IgD-negative memory B cell (primary cell): Measurements from ENCODE around the gene UNC93B1. TPM values are rescaled to one million over a fixed set of nuclear protein-coding genes. Genes with fewer than 3 reads are reported as not detected.

Experiments
- H3K27ac Mint-ChIP-seq, 3 donors: one replicate each; pipeline ENCODE4 v1.8.0; 2020 to 2022; ENCODE audit warnings: mild to moderate bottlenecking in 3 of 3, mixed read lengths in 3 of 3, moderate library complexity in 1 of 3
- H3K27me3 Mint-ChIP-seq: one replicate; pipeline ENCODE4 v1.8.0; 2021; ENCODE audit warnings: mixed read lengths
- H3K36me3 Mint-ChIP-seq: one replicate; pipeline ENCODE4 v1.8.0; 2020; ENCODE audit warnings: mild to moderate bottlenecking, mixed read lengths
- H3K4me1 Mint-ChIP-seq, 3 donors: one replicate each; pipeline ENCODE4 v1.8.0; 2020 to 2022; ENCODE audit warnings: mixed read lengths in 3 of 3, mild to moderate bottlenecking in 1 of 3
- H3K4me3 Mint-ChIP-seq, 4 donors: one replicate each; pipeline ENCODE4 v1.8.0; 2020 to 2022; ENCODE audit warnings: mild to moderate bottlenecking in 4 of 4, mixed read lengths in 4 of 4, moderate library complexity in 3 of 4
- H3K9me3 Mint-ChIP-seq, 3 donors: one replicate each; pipeline ENCODE4 v1.8.0; 2020 to 2021; ENCODE audit warnings: mixed read lengths in 3 of 3, mild to moderate bottlenecking in 1 of 3
- polyA plus RNA-seq: library from polyadenylated mRNA; unstranded; fragments of 300-500 nt; fragmentation: Illumina TruSeq; gene quantifications from one replicate; pipeline ENCODE4 v1.2.3, GENCODE V29; 2021

Gene UNC93B1
- polyA plus RNA-seq, 1 donor from 2014 or later, result 140 TPM

DNA sequence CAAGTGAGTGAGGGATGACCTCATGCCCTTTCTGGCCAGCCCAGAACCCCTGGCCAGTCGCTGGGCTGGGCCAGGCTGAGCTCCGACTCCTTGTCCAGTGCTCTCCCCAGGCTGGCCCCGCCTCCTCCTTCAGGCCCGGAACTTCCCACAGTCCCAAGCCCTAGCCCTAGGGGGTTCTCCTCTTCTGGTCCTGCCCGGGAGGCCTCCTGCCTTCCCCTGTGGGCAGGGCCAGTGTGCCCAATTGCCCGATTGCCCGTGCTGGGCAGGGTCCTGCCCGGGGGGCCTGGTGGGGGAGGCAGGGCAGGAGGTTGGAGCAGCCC lies 39.1 kb upstream of the UNC93B1 start:
- H3K27me3 Mint-ChIP-seq, result no peaks in the 10 kb centered on the region
- no peaks in the 10 kb centered on the region for H3K9me3 Mint-ChIP-seq
- H3K36me3 Mint-ChIP-seq, result no peaks in the 10 kb centered on the region
- no peak overlapping the region for H3K4me3 Mint-ChIP-seq
- peaks cover 1 to 5% (median 5%) of the 10 kb centered on the region in 3 donors for H3K4me1 Mint-ChIP-seq
- no peak overlapping the region for H3K27ac Mint-ChIP-seq

DNA sequence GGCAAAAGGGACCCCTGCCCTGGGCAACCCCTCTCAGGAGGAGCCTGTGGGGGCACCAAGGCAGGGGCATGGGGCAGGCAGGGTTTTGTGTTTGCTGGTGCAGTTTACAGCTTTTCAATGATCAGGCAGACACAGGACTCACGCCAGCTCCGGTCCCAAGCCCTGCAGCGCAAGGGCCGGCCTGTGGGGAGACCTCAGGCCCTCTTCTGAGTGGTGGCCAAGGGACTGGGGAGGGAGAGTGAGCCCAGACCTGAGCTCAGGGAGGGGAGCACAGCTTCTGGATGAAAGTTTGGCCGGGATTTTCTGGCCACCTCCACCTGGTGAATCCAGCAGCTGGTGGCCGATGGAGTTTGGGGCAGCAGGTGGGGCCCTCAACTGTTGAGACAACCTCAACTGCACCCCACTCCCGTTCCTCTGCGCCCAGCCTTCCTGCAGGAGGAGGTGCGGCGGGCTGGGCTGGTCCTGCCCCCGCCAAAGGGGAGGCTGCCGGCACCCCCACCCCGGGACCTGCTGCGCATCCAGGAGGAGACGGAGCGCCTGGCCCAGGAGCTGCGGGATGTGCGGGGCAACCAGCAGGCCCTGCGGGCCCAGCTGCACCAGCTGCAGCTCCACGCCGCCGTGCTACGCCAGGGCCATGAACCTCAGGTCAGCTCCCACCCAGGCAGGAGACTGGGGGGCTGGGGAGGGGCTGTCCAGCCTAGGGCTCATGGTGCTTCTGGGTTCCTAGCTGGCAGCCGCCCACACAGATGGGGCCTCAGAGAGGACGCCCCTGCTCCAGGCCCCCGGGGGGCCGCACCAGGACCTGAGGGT lies 38.5 kb upstream of the UNC93B1 start:
- Mint-ChIP-seq H3K9me3 (no peaks in the 10 kb centered on the region), H3K4me3 (no peak overlapping the region), H3K4me1 (peaks cover 3 to 6% (median 5%) of the 10 kb centered on the region in 3 donors), H3K27me3 (no peaks in the 10 kb centered on the region), H3K27ac (no peak overlapping the region), H3K36me3 (no peaks in the 10 kb centered on the region)

DNA sequence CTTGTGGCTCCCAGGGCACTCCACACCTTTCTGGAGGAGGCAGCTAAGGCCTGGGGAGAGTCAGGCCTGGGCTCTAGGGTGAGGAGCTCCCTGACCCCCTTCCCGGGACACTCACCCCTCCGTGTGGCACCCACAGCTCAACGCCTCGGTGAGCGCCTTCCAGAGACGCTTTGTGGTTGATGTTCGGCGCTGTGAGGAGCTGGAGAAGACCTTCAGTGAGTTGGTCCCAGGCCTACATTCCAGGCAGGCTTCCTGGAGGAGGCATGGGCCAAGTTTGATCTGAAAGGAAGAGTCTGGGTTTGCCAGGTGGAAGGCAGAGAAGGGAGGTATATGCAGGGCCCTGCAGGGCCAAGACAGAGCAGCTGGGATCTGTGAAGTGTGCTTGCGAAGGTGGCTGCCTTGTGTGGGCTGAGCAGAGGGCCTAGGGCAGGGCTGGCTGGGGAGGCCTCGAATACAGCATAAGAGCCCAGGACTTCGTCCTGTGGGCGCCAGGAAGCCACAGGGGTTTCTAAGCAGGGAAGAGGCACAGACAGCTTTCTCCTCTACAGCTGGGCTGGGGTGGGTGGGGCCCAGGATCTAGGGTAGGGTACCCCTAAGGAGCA lies 37.8 kb upstream of the UNC93B1 start:
- Mint-ChIP-seq H3K4me3 (peak overlapping the region in 3 of 4 donors; percentile 65 to 72 (median 67)), H3K9me3 (no peaks in the 10 kb centered on the region), H3K4me1 (peaks cover 5 to 10% (median 10%) of the 10 kb centered on the region in 3 donors), H3K36me3 (no peaks in the 10 kb centered on the region), H3K27ac (peak overlapping the region in 2 of 3 donors; percentile 31 to 48), H3K27me3 (no peaks in the 10 kb centered on the region)

DNA sequence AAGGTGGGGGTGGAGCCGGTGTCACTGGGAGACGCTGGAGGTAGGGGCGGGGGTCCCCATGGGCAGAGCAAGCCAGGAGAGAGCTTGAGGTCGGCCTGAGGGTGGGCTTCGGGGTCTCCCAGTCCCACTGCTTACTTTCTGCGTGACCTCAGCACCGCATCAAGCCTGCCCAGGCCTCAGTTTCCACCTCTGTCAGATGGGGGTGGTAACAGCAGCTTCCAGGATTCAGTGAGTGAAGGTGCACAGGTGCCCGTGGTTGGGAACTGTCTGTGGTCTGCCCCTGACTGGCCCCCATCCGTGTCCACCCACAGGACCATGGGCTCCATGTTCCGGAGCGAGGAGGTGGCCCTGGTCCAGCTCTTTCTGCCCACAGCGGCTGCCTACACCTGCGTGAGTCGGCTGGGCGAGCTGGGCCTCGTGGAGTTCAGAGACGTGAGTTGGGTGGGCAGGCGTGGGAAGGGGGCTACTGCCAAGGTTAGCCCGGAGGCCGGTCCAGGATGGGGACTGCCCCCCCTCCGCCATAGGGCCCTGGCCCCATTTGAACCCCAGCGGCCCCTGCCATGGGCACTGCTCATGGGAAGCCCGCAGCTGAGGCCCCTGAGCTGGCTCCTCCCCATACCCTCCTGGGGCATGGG lies 37.2 kb upstream of the UNC93B1 start:
- Mint-ChIP-seq H3K36me3 (no peaks in the 10 kb centered on the region), H3K4me3 (peak overlapping the region; percentile 87 to 98 (median 96)), H3K27me3 (no peaks in the 10 kb centered on the region), H3K9me3 (no peaks in the 10 kb centered on the region), H3K27ac (peak overlapping the region; percentile 90 to 98 (median 91)), H3K4me1 (peaks cover 5 to 11% (median 11%) of the 10 kb centered on the region in 3 donors)

DNA sequence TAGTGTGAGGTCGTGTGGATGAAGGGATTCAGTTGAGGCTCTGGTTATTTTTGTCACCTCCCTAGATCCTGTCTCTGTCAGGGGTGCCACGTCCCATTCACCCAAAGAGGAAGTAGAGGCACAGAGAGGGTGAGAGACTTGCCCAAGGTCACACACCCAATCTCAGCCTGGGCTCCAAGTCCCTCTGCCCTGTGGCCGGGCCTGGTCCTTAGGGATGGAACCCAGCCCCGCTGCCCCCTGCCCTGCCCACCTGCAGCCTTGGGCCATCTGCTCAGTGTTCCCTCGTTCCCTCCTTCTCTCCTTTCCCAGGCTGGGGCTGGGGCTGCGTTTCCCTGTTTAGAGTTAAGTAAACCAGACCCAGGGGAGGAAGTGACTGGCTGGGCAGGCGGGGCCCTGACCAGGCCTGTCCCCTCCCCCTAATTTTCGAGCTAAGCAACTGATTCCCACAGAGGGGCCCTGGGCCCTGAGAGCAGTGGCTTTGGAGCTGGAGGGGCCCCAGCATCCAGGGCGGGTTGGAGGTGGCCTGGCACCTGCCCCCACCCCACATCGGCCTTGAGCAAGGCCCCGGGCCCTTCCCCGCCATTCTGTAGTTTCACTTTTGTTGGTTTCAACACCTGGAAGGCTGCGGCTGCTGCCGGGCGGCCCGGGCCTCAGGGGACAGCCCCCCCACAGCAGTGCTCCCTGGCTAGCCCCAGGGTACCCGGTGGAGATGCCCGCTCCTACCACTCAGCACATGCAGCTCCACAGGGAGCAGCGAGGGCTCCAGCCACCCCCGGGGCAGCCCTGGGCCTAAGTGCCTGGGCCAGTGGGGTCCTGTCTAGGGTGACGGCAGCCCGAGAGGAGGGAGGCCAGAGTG lies 36.4 kb upstream of the UNC93B1 start:
- H3K9me3 Mint-ChIP-seq, result no peaks in the 10 kb centered on the region

DNA sequence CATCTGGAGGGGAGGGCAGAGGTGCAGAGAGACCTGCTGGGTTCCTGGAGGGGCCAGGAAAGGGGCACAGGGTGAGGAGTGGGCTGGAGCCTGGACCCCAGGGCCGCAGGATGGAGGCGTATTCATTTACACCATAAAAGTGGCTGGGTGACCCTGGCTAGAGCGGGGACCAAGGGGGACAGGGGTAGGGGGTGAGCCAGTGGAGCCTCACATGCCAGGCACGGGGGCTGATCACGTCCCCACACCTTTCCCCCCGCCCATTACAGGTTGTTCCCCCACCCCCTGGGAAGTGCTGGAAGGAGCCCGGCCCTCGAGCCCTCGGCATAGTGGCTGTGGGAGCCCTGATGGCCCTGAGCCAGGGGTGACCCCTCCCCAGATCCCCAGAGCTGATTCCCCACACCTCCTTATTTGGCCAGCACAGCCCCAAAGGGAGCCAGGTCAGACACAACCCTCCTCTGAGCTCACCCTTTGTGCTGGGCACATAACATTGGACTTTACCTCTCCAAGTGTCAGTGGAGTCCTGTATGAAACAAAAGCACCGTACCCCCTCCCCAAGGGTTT lies 35.7 kb upstream of the UNC93B1 start:
- no peaks in the 10 kb centered on the region for H3K9me3 Mint-ChIP-seq
- H3K36me3 Mint-ChIP-seq, result no peaks in the 10 kb centered on the region
- no peaks in the 10 kb centered on the region for H3K27me3 Mint-ChIP-seq
- H3K27ac Mint-ChIP-seq, result peak overlapping the region; percentile 90 to 98 (median 91)
- H3K4me1 Mint-ChIP-seq, result peaks cover 5 to 11% (median 11%) of the 10 kb centered on the region in 3 donors
- H3K4me3 Mint-ChIP-seq, result peak overlapping the region; percentile 87 to 98 (median 96)

More for the DNA sequence above, 36.4 kb upstream of the UNC93B1 start:
- Mint-ChIP-seq H3K36me3 (no peaks in the 10 kb centered on the region), H3K4me3 (peak overlapping the region; percentile 87 to 98 (median 96)), H3K27me3 (no peaks in the 10 kb centered on the region), H3K27ac (peak overlapping the region; percentile 90 to 98 (median 91)), H3K4me1 (peaks cover 5 to 11% (median 11%) of the 10 kb centered on the region in 3 donors)

DNA sequence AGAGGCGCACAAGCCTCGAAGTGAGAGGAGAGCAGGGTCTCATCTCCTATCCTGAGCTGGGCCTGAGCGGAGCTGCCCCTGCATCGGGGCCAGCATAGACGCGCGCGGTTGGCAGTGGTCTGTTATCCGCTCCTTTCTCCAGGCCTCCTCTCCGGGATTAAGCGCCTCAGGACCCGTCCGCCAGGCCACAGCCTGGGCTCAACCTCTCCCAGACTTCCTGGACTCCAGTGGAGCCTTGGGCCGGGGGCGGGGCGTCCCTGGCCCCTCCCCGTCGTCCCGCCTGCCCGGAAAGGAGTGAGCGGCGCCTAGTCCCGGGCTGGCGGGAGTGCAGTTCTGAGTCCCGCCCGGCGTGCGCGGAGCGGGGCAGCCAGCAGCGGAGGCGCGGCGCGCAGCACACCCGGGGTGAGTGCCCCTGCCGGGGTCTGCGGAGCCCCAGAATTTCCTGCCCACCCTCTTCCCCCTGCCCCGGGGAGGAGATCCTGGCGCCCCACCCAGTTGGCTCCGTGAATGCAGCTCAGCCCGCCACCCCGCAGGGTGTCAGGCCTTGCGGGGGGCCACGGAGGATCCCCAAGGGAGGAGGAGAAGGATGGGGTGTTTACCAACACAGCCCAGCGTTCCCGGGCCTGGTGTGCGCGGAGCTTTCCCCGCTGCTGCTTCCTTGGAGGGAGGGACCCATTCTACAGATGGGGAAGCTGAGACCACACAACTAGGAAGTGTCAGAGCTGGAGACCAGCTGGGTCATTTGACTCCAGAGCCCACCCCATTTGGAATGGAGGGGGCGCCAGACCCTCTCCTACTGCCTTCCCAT lies 35.0 kb upstream of the UNC93B1 start, which contains the start of gene TCIRG1:
Gene TCIRG1 (plus strand): TSS at position 308 of the 808 bp plus-strand sequence. CDS start 2,247 bp downstream, outside the sequence.
- H3K4me3 Mint-ChIP-seq, result peak within 1 kb of the TSS; percentile 87 to 98 (median 96)
- H3K27me3 Mint-ChIP-seq, result no peaks in the 10 kb centered on the region
- no peaks in the 10 kb centered on the region for H3K36me3 Mint-ChIP-seq
- H3K27ac Mint-ChIP-seq, result peak within 1 kb of the TSS; percentile 90 to 98 (median 91)
- no peaks in the 10 kb centered on the region for H3K9me3 Mint-ChIP-seq
- H3K4me1 Mint-ChIP-seq, result peaks cover 5 to 11% (median 11%) of the 10 kb centered on the region in 3 donors

DNA sequence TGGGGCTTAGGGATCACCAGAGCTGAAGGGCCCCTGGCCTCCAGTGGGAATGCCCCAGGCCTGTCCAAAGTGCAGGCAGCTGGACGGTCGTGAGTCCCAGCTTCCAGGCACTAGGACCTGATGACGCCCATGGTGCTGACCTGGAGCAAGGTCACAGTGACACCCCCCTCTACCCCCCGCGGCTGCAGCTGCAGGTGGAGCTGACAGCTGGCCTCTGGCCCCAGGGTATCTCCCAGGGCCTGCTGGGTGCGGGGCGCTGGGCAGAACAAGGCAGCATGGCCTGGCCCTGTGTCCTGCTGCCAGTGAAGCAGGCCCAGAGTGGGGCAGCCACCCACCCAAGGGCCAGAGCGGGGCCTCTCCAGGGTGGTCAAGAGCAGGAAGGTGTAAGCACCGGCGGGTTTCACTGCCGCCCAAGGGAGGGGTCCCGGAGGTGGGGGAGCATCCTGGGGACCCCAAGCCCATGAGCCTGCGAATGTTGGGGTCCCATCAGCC lies 34.4 kb upstream of the UNC93B1 start:
- Mint-ChIP-seq H3K36me3 (no peaks in the 10 kb centered on the region), H3K27me3 (no peaks in the 10 kb centered on the region), H3K9me3 (no peaks in the 10 kb centered on the region), H3K4me3 (peak overlapping the region; percentile 87 to 98 (median 96)), H3K27ac (no peak overlapping the region), H3K4me1 (peaks cover 5 to 11% (median 11%) of the 10 kb centered on the region in 3 donors)

DNA sequence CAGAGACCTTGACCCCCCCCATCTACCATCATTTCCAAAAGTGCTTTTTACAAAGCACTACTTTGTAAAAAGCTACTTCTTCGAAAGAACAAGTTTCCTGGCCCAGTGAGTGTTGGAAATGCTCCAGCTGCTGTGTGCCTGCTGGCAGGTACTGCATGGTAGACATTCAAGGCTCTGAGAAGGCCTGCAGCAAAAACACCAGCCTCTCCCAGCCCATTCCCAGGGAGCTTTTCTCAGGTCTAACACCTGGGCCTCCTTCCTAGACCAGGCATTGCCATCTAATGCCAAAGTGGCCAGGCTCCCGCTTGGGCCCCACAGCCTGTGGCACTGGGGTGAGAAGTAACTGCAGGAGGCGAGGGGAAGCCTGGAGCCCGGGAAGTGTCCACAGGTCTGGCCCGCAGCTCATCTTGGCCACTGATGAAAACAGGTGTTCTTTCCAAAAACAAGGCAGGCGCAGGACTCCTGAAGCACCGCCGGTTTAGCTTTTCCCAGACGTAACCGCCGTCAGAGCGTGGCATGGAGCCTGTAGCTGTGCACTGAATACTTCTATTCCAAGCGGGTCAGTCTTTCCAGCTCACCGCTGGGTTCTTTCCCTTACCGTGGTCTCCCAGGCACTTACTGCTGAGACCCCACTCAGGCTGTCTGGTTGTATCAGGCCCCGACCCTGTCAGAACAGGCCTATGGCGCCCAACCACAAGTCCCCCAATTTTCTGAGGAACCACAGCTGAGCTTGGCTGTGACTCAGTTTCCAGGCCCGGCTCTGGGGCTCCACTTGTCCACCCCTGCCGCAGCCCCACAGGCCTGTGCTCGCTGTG lies 33.7 kb upstream of the UNC93B1 start:
- Mint-ChIP-seq H3K9me3 (no peaks in the 10 kb centered on the region), H3K36me3 (no peaks in the 10 kb centered on the region), H3K27ac (peak overlapping the region; percentile 44 to 91 (median 91)), H3K4me1 (peaks cover 5 to 11% (median 11%) of the 10 kb centered on the region in 3 donors), H3K27me3 (no peaks in the 10 kb centered on the region), H3K4me3 (peak overlapping the region; percentile 23 to 81 (median 63))

DNA sequence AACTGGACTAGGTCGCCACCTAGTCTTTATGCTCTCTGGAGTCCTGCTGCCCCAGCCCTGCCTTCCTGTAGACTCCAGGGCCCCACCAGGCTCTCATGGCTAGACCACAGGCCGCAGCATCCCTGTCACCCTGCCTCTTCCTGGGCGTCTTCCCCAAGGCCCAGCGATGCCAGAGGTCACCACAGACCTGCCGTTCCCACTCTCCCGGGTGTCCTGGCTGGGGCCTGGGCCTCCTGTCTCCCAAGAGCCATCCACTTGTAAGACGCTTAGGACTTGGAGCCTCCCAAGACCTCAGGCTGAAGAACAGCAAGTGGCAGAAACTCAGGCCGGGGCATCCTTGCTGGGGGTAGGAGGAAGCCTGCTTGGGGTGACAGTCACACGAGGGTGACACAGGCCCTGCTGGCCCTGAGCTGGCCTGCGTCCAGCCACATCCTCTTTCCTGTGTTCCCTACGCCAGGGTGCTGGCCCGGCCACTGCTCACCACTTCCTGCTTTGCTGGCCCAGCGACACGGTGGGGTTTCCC lies 32.9 kb upstream of the UNC93B1 start:
- no peaks in the 10 kb centered on the region for H3K27me3 Mint-ChIP-seq
- H3K4me3 Mint-ChIP-seq, result peak overlapping the region in 2 of 4 donors; percentile 28 to 81
- H3K9me3 Mint-ChIP-seq, result no peaks in the 10 kb centered on the region
- no peaks in the 10 kb centered on the region for H3K36me3 Mint-ChIP-seq
- peaks cover 5 to 12% (median 11%) of the 10 kb centered on the region in 3 donors for H3K4me1 Mint-ChIP-seq
- peak overlapping the region; percentile 44 to 91 (median 91) for H3K27ac Mint-ChIP-seq

DNA sequence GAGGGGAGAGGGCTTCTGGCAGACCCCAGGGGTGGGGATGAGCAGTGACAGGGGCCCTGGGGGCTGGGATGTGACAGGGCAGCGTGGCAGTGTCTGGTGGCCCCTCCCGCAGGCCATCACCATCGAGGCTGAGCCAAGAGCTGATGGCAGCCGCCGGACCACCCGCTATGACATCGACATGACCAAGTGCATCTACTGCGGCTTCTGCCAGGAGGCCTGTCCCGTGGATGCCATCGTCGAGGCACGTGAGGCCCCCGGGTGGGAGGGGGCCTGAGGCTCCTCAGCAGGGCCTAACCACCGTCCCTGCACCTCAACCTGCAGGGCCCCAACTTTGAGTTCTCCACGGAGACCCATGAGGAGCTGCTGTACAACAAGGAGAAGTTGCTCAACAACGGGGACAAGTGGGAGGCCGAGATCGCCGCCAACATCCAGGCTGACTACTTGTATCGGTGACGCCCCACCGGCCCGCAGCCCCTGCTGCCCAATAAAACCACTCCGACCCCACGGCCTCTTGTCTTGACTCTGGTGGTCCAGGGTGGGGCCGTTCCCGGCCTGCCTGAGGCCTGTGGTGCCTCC lies 32.3 kb upstream of the UNC93B1 start:
- Mint-ChIP-seq H3K27me3 (no peaks in the 10 kb centered on the region), H3K9me3 (no peaks in the 10 kb centered on the region), H3K27ac (peak overlapping the region; percentile 44 to 91 (median 78)), H3K4me1 (peaks cover 5 to 13% (median 11%) of the 10 kb centered on the region in 3 donors), H3K36me3 (peaks cover 2% of the 10 kb centered on the region), H3K4me3 (peak overlapping the region in 1 of 4 donors; percentile 81)

DNA sequence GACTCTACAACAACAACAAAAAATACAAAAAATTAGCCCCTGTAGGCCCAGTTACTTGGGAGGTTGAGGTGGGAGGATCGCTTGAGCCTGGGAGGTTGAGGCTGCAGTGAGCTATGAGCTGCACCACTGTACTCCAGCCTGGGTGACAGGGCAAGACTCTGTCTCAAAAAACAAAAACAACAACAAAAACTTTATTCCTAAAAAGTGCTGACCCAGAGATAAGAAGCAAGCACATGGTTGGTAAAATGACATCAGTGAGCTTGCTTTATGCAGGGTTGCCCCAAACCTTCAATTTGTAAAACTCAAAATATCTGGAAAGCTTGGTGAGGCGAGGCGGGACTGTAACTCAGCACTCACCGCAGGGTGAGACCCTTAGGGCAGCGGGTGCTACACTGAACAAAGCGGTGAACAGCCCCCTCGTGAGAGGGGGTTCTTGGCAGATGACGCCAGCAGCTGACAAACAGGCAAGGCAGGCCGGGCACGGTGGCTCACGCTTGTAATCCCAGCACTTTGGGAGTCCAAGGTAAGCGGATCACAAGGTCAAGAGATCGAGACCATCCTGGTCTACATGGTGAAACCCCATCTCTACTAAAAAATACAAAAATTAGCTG lies 31.5 kb upstream of the UNC93B1 start:
- Mint-ChIP-seq H3K27me3 (no peaks in the 10 kb centered on the region), H3K27ac (peak overlapping the region in 1 of 3 donors; percentile 43), H3K4me3 (peak overlapping the region in 2 of 4 donors; percentile 70 to 81), H3K9me3 (no peaks in the 10 kb centered on the region), H3K36me3 (peaks cover 2% of the 10 kb centered on the region), H3K4me1 (peaks cover 7 to 14% (median 12%) of the 10 kb centered on the region in 3 donors)
